GM12873 (cell line): ENCODE results near the gene RTEL1.

Source experiments
- CTCF ChIP-seq: IDR thresholded peaks from 2 replicates; pipeline ENCODE4 v1.5.1; 2012; ENCODE audit warnings: low read depth, mild to moderate bottlenecking, moderate library complexity, low read length, control low read depth; ENCODE audit not compliant: insufficient read depth; ENCODE audit errors: missing control alignments

The RTEL1 gene

GRCh38 chr20:63696628-63697356 is 38.7 kb downstream of the RTEL1 start, which contains the start of gene TNFRSF6B:
TSS of gene TNFRSF6B (plus strand) at chr20:63696652. CDS start at chr20:63696768, 116 bp downstream.
- no peak for TF ChIP-seq CTCF

- no peak for TF ChIP-seq CTCF
Measured at GRCh38 chr20:63697357-63697867, 39.3 kb downstream of the RTEL1 start.

GRCh38 chr20:63697868-63698545 is 39.9 kb downstream of the RTEL1 start:
- no peak for TF ChIP-seq CTCF

- TF ChIP-seq CTCF: no peak
Measured at GRCh38 chr20:63698739-63699465, 40.8 kb downstream of the RTEL1 start.

GRCh38 chr20:63699466-63700198 is 41.5 kb downstream of the RTEL1 start:
- no peak for TF ChIP-seq CTCF

GRCh38 chr20:63700199-63701050 is 42.3 kb downstream of the RTEL1 start:
- TF ChIP-seq CTCF: no peak
